A549 (cell line): Measurements from ENCODE around the gene GSTA2.
"Not testable (repeated sequence)": the region's sequence is repeated elsewhere in the genome, so short reads cannot be mapped to it uniquely, and the experiment has no call there.

Experiments used
- CTCF ChIP-seq: fragments of >200 bp; sonication (Bioruptor Twin); formaldehyde crosslinking; IDR thresholded peaks from 3 replicates; pipeline ENCODE4 v1.5.1; 2016
- RNF2 ChIP-seq: fragments of 200-600 bp; sonication (generic); IDR thresholded peaks from 2 replicates; pipeline ENCODE4 v1.6.1; 2016; ENCODE audit warnings: low read depth, mild to moderate bottlenecking, antibody characterized with exemption, moderate library complexity, borderline replicate concordance
- ZSCAN20 ChIP-seq: fragments of 250-450 bp; sonication (Bioruptor Pico); IDR thresholded peaks from 2 replicates; pipeline ENCODE4 v1.8.0; 2022; ENCODE audit warnings: mild to moderate bottlenecking, moderate library complexity

- not testable (repeated sequence) for TF ChIP-seq RNF2; ZSCAN20 (CRISPR knock-in tag); CTCF
Observed at GRCh38 chr6:52809777-52810176, 46.5 kb upstream of the GSTA2 start.
